NCI-H1417 (cell line): Measurements from ENCODE around the gene CACTIN.

Source experiments
- DNase-seq, 3 experiments: peaks; one replicate each; lab custom pipeline; 2025; lab: John Stamatoyannopoulos, UW

CACTIN gene

DNA sequence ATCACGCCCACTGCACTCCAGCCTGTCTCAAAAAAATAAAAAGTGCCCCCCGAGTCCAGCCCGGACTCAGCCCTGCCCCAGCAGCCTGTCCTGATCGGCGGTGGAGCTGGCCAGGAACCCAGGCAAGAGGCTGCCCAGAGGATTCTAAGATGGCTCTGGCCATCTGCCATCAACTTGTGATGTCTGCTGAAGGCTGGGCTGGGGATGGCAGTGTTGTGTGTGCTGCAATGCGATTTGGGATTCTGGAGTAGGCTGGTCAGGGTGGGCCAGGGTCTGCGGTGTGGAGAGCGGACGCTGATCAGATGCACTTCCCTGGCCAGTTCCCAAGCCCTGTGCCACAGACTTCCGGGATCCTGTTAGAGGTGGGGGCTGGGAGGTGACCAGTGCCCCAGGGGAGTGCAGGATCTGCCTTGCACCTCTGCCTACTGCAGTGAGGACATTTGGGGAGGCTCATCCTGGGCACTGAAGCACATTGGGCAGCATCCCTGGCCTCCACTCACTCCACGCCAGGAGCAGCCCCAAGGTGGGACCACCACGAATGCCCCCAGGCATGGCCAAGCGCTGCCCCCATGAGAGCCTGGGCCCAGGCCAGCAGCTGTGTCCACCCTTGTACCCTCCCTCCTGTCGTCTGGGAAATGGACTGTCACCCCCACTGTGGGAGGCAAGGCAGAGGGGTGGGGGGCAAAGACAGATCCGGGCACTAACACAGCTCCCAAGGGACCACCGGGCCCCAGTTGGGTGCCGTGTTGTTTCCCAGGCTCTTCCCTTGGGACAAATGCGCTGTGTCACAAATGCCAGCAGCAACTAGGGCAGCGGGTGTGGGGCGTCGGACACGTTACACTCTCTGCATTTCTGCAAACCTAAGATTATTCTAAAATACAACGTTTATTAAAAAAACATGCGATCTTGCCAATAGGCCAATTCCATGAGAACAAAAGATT, 16.5 kb downstream of the CACTIN start:
- no peak for DNase-seq

DNA sequence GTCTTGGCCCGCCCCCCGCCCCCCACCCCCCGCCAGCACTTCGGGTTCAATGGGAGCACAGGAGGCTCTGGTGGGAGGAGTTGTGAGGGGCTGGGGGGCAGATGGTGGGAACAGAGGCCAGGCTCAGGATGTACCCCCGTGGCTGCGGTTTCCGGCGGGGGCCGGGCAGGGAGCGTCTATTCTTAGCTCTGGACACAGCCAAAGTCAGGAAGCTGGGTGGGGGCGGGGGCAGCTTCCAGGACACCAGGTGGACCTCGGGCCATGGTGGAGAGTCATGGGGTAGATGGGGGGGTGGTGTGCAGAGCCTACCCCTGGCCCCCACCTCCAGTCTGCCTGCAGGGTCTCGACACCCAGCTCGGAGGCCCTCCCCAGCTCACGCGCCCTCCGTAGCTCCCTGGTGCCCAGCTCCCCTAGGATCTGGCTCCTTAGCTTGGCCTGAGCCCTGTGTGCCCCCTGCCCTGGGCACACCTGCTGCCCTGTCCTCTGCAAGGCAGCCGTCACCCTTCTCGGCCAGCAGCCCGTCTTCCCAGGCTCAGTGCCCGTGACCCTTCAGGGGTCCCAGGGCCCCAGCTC, 17.8 kb downstream of the CACTIN start:
- DNase-seq: no peak

DNA sequence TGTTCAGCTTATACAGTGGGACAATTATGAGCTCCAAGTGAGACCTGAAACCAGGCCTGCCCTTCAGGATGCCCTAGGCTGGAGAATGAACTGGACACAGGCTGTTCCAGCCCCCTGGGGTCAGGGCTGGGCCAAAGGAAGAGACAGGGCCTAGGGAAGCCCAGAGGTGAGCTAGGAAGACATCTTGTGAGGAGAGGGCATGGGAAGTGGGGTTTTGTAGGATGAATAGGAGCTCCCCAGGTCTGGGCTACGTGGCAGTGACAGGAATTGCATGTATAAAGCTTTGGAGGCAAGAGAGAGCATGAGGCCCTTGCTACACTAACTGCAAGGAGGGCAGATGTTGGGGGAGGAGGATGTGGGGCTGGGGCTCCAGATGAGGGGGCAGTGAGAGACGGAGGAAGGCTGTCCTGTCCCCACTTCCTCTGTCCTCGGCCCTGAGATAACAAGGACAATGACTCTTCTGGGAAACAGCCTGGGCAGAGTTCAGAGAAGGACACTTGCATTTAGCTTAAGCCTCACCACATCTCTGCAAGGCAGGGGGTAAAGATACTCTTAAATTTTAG, 18.4 kb downstream of the CACTIN start:
- DNase-seq: no peak

DNA sequence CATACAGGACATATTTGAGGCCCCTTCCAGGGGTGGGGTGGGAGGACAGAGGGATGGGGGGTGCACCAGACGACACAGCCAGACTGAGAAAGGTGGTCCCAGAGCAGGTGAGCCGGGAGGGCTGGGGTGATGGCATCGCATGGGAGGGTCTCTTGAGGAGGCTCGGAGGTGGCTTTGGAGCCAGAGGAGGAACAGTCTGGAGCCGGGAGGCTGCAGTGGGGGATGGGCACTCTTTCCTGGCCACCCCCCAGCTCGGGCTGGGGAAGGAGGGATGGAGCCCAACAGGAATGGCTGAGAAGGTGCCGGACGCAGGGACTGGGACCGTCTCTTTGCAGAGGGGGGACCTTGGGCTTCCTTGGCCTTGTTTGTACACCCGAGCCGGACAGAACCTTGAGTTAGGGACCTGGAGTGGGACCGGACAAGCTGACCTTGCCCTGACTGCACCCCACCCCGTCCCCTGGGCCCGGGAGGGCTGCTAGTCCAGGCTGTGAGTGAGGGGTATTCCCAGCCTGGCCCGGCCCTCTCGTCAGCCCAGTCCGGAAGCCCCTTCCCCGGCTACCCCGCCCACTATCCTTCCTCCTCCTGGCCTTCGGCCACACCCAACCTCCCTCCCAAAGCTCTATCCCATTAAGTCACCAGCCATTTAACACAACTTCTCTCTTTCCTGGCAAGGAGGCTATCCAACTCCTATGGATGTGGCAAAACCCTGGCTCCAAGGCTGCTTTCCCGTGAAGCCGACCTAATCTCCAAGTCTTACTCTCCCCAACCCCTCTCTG, 19.1 kb downstream of the CACTIN start:
- DNase-seq: peak in 1 of 3 experiments; percentile 47

DNA sequence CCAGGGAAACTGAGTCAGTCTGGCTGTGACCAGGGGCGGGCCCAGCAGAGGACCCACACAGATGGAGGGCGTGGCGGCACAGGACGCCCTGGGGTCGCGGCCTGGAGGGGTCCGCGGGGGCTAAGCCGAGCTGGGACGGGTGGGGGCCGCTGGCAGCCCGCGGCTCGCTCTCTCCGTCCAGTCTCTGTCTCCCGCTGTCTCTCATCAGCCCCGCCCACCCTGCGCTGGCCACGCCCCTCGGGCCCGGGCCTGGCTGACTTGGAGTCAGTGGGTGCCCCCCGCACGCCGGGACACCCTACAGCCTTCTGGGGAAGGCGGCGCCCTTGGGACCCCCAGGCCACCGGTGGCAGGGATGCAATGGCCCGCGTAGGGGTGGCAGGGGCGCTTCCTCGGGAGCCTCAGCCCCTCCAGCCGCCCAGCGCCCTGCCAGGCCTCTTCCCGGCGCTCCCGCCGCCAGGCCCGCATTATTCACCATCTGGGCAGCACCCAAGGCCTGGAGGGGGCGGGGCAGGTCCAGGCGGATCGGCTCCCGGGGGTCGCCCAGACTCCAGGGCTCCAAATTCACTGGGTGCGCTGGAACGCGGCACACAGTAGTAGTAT, 19.8 kb downstream of the CACTIN start, which contains the start of gene TBXA2R:
Gene TBXA2R, minus strand, starts transcription at position 186 of the 600 bp plus-strand sequence. CDS start 6,241 bp downstream, outside the sequence.
- DNase-seq: peak in 2 of 3 experiments; percentile 75 to 77

DNA sequence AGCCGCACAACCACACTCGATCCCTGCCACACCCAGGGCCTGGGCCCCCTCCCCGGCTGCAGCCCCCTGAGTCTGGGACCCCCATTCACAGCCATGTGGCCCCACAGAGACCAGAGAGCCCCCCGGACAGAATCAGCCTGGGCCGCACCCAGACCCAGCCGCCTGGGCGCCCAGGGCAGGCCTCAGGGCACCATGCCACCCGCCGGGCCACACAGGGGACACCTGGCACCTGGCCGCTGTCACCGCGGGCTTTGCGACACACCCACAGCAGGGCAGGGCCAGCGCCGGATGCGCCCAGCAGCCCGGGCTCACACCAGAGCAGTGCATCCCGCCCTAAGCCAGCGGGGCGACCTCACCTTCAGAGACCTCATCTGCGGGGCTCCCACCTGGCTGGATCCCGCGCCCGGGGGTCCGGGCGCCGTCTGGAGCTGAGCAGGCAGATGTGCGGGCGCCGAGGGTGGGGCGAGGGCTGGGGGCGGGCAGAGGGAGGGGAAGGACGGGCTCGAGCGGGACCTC, 20.4 kb downstream of the CACTIN start:
- peak; percentile 15 to 85 (median 85) for DNase-seq

DNA sequence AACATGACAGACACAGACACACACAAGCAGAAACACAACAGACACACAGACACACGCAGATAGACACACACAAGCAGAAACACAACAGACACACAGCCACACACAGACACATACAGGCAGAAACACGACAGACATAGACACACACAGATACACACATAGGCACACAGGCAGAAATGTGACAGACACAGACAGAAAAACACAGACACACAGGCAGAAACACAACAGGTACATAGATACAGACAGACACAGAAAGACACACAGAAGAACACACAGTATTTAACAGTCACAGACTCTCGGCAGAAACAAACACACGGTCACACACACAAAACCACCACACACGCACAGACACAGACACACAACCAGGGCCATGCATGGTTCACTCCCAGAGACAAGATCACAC, 20.8 kb downstream of the CACTIN start:
- DNase-seq: no peak

DNA sequence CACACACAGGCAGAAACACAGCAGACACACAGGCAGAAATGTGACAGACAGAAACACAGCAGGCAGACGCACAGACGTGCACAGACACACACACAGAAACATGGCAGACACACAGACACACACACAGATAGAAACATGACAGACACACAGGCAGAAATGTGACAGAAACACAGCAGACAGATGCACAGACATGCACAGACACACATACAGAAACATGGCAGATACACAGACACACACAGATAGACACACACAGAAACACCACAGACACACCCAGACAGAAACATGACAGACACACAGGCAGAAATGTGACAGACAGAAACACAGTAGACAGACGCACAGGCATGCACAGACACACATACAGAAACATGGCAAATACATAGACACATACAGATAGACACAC, 21.2 kb downstream of the CACTIN start:
- DNase-seq: no peak

DNA sequence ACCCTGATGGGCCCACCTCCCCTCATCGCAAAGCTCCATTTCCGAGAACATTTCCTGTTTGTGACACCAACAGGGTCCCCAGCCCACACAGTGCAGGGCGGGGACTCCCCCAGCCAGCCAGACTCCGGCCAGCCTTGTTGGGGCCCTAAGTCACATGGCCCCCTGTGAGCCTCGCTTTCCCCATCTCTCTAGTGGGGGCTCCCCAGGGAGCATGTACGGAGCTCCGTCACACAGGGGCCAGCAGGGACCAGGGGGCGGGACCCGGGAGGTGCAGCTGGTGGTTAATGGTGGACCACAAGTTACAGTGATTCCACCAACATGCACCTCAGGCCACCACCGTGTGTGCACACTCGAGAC, 21.6 kb downstream of the CACTIN start:
- DNase-seq: no peak

DNA sequence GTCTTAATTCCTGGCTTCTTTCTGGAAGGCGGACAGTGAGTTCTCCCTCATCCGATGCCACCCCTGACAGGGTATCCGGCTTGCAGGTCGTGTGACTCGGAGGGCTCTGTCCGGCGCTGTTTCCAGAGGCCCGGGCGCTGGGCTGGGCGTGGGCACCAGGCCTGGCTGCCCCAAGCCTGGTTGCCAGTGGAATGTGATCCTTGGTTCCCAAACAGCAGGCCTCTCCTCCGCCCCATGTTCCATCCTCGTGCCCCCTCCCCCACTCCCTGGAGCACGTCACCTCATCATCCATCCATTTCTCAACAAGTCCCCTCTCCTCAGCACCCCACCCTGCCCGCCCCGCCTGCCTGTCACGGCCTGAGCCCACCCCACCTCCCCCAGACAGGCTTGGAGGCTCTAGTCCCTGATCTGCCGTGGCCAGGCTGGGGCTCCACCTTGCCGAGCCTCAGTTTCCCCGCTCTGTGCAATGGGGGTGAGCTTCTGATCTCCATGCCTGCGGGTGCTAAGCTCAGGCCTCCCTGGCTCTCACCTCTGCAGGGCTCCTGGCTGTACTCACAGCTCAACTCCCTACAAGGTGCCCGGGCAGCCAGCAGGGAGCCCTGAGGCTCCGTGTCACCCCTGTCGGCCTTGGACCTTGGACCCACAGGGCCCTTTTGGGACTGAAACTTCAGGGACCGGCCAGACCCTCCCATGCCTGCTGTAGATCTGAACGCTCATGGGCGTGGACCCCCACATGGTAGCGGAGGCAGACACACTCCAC, 22.2 kb downstream of the CACTIN start:
- DNase-seq: no peak

DNA sequence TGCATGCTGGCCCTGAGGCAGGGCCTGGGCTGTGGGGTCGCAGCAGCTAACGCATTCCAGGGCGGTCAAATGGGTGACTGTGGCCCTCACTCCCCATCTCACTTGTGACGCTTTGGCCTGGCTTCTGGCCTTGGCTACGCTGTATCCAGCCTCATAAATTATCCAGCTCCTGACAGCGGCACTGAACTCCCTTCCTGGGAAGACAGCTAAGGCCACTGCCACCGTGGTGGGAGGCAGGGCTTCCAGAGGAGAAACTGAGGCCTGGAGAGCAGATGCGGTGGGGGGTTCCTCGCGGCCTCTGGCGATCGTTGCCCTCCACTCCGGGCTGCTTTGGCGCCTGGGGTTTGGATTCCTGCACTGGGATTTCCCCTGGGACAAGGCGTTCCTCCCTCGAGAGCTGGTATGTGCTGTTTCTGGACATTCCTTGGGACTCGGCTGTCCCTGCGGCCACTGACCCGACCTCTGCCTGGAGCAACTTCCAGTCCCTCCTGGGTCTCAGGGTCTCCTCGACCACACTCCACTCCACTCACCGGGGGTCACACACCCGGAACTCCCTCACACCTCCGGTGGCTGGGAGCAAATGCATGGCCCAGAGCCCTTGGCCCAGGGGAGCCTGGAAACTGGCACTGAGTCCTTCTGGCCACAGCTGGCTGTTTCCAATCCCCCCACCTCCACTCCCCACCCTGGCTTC, 23.3 kb downstream of the CACTIN start:
- DNase-seq: no peak

DNA sequence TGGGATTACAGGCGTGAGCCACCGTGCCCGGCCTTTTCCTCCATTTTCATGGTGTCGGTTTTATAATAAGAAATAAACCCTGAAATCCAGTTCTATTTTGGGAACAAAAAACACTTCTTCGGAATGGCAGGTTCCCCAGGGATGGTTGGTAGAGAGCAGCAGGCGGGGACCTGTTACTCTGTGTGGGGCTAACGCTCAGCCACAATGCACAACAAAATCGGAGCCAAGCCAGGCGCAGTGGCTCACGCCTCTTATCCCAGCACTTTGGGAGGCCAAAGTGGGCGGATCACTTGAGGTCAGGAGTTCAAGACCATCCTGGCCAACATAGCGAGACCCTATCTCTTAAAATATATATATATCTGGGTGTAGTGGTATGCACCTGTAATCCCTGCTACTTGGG, 25.6 kb downstream of the CACTIN start:
- DNase-seq: no peak

DNA sequence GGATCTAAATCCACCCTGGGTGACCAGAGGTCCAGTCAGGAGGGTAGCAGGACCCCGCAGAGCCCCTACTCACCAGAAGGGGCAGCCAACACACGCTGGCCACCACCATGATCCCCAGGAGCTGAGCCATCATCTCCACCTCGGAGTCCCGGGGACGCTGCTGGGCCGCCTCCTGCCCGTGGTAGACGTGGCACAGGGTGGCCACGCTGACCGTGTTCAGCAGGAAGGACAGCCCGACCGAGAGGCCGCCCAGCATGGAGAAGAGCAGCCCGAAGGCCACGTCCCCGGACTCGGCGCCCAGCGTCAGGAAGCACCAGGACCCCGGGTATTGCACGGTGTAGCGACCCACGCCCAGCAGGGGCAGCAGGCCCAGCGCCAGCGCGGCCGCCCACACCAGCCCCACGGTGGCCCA, 26.8 kb downstream of the CACTIN start:
- DNase-seq: no peak

DNA sequence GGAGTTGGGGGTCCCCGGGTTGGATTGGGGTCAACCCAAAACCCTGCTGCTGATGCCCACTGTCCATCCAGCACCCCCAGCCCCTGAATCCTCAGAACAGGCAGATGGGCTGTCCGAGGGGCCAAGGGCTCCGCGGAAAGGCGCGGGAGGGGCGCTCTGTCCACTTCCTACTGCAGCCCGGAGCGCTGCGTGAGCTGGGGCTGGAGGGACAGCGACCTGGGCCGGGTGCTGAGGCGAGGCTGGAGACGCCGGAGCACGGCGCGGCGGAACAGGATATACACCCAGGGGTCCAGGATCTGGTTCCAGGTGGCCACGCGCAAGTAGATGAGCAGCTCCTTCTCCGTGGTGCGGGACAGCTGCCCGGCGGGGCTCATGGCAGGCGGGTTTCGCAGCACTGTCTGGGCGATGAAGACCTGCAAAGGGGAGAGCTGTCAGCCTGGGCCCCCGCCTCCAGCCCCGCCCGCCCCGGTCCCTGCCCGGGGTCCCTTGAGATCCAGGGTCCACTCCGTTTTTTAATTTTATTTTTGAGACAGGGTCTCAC, 31.0 kb downstream of the CACTIN start:
- no peak for DNase-seq

DNA sequence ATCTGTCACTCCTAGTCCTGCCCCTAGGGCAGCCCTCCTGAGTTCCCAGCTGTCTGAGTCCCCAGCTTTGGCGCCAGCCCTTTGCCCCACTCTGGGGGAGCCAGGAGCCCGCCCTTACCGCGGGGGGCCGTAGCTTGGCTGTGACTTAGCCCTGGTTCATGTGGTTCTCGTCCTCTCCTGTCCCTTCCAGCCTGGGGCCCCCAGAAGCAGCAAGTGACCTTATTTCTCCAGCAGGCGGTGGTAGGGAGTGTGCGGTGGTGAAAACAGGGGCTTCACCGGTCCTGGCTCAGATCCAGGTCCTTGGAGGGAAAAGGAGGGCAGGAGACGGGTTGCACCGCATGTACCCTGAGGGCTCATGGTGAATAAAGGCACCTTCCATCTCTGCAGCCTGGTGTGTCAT, 33.4 kb downstream of the CACTIN start:
- no peak for DNase-seq

DNA sequence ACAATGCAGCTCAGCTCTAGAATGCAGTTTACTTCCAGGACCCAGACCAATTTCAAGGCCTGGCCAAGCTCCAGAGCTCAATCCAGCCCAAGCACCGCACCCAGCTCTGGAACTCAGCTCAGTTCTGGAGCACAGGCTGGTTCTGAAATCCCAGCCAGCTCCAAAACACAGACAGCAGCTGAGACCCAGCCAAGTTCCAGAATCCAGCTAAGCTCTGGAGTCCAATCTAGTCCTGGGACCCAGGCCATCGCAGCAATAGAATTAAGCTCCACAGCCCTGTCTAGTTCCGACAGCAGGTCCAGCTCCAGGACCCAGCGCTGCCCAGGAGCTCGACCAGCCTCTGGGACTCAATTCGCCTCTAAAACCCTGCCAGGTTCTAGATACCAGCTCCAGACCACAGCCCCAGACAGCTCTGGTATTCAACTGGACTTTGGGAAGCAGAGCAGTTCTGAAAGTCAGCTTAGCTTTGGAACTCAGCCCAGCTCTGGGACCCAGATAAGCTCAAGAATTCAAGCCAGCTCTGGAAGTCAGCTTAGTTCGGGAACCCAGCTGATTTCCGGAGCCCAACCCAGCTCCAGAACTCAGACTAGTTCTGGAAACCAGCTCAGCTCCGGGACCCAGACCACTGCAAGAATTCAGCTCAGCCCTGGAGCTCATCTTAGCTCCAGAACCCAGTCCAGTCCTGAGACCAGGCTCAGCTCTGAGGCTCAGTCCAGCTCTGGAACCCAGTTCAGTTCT, 34.5 kb downstream of the CACTIN start:
- DNase-seq: no peak

DNA sequence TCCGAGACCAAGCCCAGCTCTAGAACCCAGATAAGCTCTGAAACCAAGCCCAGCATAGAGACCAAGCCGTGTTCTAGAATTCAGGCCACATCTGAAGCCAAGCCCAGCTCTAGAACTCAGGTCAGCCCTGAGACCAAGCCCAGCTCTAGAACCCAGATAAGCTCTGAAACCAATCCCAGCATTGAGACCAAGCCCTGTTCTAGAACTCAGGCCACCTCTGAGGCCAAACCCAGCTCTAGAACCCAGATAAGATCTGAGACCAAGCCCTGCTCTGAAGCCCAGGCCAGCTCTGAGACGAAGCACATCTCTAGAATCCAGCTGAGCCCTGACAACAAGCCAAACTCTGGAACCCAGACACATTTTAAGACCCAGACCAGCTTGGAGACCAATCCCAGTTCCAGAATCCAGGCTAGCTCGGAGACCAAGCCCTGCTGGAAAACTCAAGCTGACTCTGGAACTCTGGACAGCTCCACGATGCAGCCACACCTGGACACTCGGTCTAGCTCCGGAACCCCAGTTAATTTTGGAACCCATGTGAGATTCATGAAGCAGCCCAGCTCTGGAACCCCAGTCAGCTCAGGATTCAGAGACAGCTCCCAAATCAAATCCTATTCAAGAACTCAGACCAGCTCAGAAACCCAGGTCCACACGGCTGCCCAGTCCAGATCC, 35.5 kb downstream of the CACTIN start:
- no peak for DNase-seq

DNA sequence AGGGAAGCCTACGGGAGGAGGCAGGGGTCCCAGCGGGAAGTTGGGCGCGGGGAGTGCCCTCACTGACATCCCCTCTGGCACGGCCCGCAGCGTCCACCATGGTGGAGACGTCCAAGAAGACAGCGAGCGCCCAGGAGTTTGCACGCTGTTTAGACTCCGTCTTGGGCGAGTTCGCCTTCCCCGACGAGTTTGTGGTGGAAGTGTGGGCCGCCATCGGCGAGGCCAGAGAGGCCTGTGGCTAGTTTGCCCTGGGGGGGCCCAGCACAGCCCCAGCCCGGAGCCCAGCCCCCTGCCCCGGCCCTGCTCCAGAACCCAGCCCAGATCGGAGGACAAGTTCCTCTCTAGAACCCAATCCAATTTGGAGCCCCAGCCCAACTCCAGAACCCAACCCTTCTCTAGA, 36.6 kb downstream of the CACTIN start:
- DNase-seq: no peak

DNA sequence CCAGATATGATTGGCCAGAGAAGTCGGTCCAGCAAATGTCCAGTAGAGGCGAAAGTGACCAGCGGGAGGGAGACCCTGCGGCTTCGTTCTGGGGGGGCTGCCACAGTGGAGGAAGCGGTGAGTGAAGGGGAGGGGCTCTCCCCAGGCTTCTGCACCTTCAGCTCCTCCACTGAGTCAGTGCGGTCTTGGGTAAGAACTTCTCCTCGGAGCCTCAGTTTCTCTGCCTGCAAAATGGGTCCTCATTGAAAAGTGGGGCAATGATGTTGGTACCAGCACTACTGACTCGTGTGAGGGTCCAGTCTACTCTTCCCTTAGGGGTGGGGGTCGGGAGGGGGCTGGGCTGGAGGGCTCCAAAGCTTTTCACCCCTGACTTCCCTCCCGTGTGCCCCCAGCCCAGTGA, 37.2 kb downstream of the CACTIN start:
- no peak for DNase-seq
